Progenitor cell of endocrine pancreas (in vitro differentiated cells): ENCODE data around the gene SHC2. TPM values are rescaled to one million over a fixed set of nuclear protein-coding genes. Genes with fewer than 3 reads are reported as not detected.
A peak's percentile ranks its signal among the peaks of the same experiment; 100 is the strongest.

Experiments used
- DNase-seq: peaks from one replicate; pipeline ENCODE4 v3.0.0; 2021; ENCODE audit warnings: low spot score; ENCODE audit not compliant: unreplicated experiment
- H3K27ac Mint-ChIP-seq: 2 replicates; pipeline ENCODE4 v1.8.0; 2021; ENCODE audit warnings: mild to moderate bottlenecking, moderate library complexity, mixed read lengths
- H3K27me3 Mint-ChIP-seq: 2 replicates; pipeline ENCODE4 v1.8.0; 2021; ENCODE audit warnings: mixed read lengths
- H3K36me3 Mint-ChIP-seq: 2 replicates; pipeline ENCODE4 v1.8.0; 2022; ENCODE audit warnings: mixed read lengths; ENCODE audit not compliant: insufficient read depth
- H3K4me1 Mint-ChIP-seq: 2 replicates; pipeline ENCODE4 v1.8.0; 2021; ENCODE audit warnings: low read depth, mixed read lengths
- H3K4me3 Mint-ChIP-seq: 2 replicates; pipeline ENCODE4 v1.8.0; 2021; ENCODE audit warnings: low read depth, mild to moderate bottlenecking, moderate library complexity, mixed read lengths
- H3K9me3 Mint-ChIP-seq: 2 replicates; pipeline ENCODE4 v1.8.0; 2021; ENCODE audit warnings: low read depth, mixed read lengths
- CTCF ChIP-seq: fragments of 200-600 bp; sonication (generic); IDR thresholded peaks from one replicate; pipeline ENCODE4 v1.5.0; 2021; ENCODE audit warnings: antibody characterized with exemption, mild to moderate bottlenecking; ENCODE audit not compliant: unreplicated experiment
- total RNA-seq: library from RNA; stranded (reverse); gene quantifications from 2 replicates; pipeline ENCODE4 v1.2.1, GENCODE V29; 2021

SHC2 gene
- total RNA-seq, 1 donor from 2014 or later, result 159 TPM

DNA sequence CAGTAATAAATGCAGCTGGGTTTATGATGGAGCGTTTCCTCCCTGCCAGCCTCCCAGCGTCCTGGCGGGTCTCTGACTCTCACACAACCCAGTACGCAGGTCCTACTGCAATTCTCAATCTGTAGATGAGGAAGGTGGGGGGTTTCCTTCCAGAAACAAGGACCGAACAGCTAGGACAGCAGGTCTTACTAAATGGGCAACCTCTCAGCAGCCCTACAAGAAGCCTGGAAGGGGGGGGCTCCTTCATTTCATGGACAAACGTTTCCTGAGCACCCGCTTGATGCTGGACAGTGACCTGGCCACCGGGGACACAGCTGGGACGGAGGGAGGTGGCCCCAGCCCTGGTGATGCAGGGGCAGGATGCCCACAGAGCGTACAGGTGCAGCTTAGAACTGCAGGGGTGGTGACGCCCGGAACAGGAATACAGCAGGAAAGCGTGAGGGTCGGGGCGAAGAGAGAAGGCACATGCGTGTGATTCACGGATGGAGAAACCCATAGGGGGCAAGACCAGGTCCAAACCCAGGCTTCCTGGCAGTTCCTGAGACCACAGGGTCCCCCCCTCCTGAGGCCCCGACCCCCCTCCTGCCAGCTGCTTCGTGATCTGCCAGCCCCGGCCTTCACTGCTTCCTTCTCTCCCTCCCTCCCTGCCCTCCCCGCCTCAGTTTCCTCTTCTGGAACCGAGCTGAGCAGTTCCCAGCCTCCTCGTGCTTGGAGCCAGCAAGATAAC lies 51.2 kb downstream of the SHC2 start:
- no peaks in the 10 kb centered on the region for H3K36me3 Mint-ChIP-seq
- TF ChIP-seq CTCF, result no peak
- H3K27ac Mint-ChIP-seq, result peak overlapping the region; percentile 96
- peaks cover 18% of the 10 kb centered on the region for H3K4me1 Mint-ChIP-seq
- peak overlapping the region; percentile 84 for H3K4me3 Mint-ChIP-seq
- no peak for DNase-seq
- no peaks in the 10 kb centered on the region for H3K27me3 Mint-ChIP-seq
- no peaks in the 10 kb centered on the region for H3K9me3 Mint-ChIP-seq

- Mint-ChIP-seq H3K27ac (peak within 1 kb of the TSS; percentile 96), H3K36me3 (no peaks in the 10 kb centered on the region), H3K27me3 (no peaks in the 10 kb centered on the region), H3K4me1 (peaks cover 18% of the 10 kb centered on the region), H3K9me3 (no peaks in the 10 kb centered on the region), H3K4me3 (peak within 1 kb of the TSS; percentile 84)
- DNase-seq, result no peak
- TF ChIP-seq CTCF, result no peak
Observed at GRCh38 chr19:408902-409515, 51.8 kb downstream of the SHC2 start, which contains the start of gene C2CD4C. Gene C2CD4C, minus strand, starts transcription at chr19:409147. Its CDS starts 786 bp downstream, at chr19:408361.

GRCh38 chr19:408441-408901 lies 52.4 kb downstream of the SHC2 start:
- Mint-ChIP-seq H3K4me1 (peaks cover 18% of the 10 kb centered on the region), H3K36me3 (no peaks in the 10 kb centered on the region), H3K4me3 (peak overlapping the region; percentile 65)

GRCh38 chr19:407511-408440 lies 53.1 kb downstream of the SHC2 start:
- H3K4me3 Mint-ChIP-seq, result peak overlapping the region; percentile 52
- DNase-seq, result no peak
- H3K4me1 Mint-ChIP-seq, result peaks cover 21% of the 10 kb centered on the region
- H3K9me3 Mint-ChIP-seq, result no peaks in the 10 kb centered on the region
- H3K27me3 Mint-ChIP-seq, result no peaks in the 10 kb centered on the region
- TF ChIP-seq CTCF, result no peak
- no peaks in the 10 kb centered on the region for H3K36me3 Mint-ChIP-seq
- no peak overlapping the region for H3K27ac Mint-ChIP-seq

More at GRCh38 chr19:408441-408901, 52.4 kb downstream of the SHC2 start:
- Mint-ChIP-seq H3K27me3 (no peaks in the 10 kb centered on the region), H3K27ac (no peak overlapping the region), H3K9me3 (no peaks in the 10 kb centered on the region)
- no peak for DNase-seq
- no peak for TF ChIP-seq CTCF
